HG02678 (cell line): Measurements from ENCODE around the gene CATSPERZ.

Experiments used
- ATAC-seq: cut with Tn5 transposase; IDR thresholded peaks from one replicate; pipeline ENCODE4 v1.9.1; 2021; ENCODE audit warnings: mild to moderate bottlenecking, moderate library complexity; ENCODE audit not compliant: unreplicated experiment

The CATSPERZ gene

DNA sequence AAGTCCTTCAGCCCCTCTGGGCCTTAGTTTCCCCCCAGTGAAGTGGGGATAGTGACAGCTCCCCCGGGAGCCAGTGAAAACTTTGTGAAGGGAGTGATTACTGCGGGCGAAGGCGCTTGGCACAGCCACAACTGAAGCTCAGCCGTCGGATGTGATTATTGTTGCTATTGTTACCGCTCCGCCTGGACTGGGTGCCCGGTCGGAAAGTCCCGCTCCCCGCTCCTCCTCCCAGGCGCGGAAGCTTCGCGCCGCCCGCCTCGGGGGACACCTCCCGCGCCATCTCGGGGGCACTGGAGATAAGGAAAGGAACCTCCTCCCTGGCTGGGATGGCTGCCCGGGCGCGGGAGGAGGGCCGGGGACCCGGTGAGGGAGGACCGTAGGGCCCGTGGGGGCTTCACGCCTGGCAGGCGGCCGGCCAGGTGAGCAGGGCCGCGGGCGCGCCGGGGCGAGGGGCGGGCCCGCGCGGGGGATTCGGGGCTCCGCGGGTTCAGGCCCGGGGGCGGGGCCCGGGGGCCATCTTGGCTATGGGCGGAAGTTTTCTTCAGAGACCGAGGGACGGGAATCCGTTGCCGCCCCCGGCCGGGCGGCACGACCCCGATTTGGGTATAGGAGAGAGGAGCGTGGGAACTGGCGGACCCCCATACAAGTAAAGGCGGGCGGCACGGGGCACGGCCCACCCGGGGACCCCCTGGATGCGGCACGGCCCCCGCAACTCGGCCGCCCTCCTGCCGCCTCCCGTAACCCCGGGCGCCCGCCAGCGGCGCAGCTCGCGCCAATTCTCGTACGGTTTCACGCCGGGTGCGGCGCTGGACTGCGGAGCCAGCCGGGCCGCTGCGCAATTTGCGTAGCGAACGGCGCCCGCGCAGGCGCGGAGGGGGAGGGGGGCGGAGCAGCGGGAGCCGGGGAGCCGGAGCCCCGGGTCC, 14.9 kb upstream of the CATSPERZ start, which contains the start of gene GPR137:
GPR137 (plus strand) TSS at position 887 of the 923 bp plus-strand sequence. CDS start 677 bp downstream, outside the sequence.
- peak; percentile 64 for ATAC-seq

GRCh38 chr11:64285885-64286800, 14.0 kb upstream of the CATSPERZ start:
- ATAC-seq: no peak

DNA sequence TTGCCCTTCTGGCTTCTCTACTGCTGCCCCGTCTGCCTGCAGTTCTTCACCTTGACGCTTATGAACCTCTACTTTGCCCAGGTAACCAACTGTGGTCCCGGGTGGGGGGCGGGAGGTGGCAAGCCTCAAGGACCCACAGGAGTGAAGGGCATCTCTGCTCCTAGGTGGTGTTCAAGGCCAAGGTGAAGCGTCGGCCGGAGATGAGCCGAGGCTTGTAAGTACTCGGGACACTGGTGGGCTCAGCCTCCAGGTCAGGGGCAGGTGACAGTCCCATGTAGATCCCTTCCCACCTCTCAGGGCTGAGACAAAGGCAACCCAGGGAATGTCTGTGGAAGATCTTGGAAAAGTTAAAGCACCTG, 13.4 kb upstream of the CATSPERZ start:
- ATAC-seq: no peak

DNA sequence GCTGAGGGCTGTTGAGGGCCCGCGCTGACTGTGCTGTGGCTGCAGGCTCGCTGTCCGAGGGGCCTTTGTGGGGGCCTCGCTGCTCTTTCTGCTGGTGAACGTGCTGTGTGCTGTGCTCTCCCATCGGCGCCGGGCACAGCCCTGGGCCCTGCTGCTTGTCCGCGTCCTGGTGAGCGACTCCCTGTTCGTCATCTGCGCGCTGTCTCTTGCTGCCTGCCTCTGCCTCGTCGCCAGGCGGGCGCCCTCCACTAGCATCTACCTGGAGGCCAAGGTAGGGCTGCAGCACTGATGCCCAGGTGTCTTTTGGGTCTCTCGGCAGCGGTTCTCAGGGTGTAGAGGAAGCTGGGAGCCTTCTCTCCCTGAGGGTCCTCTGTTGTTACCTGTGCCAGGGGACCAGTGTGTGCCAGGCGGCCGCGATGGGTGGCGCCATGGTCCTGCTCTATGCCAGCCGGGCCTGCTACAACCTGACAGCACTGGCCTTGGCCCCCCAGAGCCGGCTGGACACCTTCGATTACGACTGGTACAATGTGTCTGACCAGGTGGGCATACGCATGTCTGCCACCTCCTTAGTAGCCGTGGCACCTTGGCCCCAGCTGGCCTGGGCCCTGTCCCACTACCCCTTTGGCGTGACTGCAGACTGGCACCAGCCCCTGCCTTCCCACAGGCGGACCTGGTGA, 12.3 kb upstream of the CATSPERZ start:
- ATAC-seq: no peak

GRCh38 chr11:64288353-64288750, 11.8 kb upstream of the CATSPERZ start:
- ATAC-seq: no peak

- no peak for ATAC-seq
Measured at GRCh38 chr11:64289002-64289564, 11.1 kb upstream of the CATSPERZ start.

DNA sequence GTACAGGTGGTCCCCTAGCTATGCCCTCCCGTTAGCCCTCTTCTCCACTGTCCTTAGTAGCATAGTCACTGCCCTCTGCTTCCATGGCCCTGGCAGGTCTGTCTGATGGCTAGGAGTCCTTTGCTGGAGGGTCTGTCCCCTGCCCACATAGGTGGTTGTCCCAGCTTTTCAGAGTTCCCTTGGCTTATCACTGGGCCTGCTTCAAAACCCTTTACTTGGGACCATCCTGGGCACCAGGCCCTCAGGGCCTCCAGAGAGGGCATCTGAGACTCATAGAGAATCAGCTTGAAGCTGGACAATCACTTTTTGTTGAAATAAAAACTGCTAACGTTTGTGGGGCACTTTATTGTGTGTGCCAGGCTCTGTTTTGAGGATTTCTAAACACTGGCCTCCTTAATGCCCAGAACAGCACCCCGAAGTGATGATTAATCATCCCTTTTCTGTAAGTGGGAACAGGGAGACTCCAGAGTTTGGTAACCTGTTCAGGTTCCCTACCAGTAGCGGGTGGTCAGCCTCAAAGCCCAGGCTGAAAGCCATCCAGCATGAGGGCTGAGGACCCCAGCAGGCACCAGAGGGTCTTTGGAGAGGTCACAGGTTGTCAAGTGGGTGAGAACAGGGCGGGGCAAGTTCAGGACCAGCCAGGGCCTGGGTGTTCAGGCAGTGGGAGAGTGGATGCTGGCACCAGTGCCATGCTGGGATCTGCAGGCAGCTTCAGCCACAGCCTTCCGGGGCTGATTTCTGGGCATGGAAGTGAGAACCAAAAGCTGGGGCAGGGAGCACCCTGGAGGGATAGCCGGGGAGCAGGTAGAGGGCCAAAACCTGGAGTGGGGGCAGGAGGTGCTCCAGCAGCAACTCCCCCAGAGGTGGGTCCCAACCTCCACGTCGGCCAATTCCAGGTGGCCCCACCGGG, 9.6 kb upstream of the CATSPERZ start:
- no peak for ATAC-seq

- no peak for ATAC-seq
Measured at GRCh38 chr11:64291262-64291751, 8.9 kb upstream of the CATSPERZ start, which contains the start of gene KCNK4. Gene KCNK4, plus strand, starts transcription at chr11:64291302. Its CDS starts 1,717 bp downstream, at chr11:64293019.

DNA sequence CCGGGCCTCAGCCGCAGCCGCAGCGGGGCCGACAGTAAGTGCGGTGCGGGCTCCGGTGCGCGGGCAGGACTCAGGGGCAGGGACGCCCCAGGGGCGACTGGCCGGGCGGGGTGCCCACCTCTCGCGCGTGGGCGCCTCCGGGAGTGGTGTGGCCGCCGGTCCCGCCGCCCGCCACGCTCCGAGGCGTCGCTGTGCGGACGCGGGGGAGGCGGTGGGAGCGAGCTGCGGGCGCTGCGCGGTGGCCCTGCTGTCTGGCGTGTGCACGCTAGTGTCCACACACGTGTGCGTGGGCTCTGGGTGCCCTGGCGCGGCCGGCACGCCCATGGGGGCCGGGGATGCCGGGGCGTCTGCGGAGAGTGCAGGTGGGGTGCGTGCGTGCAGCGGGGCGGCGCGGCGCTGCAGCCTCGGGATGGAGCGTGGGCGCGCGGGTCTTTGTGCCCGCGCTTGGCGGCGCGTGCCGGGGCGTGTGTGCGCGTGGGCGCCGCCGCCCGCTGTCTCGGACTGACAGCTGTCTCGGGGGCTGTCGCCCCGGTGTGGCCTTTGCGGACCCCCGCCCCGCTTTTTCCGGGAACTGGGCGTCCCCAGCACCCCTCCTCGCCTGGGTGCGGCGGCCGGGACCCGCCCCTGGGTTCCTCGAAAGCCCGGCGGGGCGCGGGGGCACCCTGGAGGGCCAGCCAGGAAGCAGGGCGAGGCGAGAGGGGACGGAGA, 8.3 kb upstream of the CATSPERZ start:
- ATAC-seq: no peak

GRCh38 chr11:64292460-64293254, 7.5 kb upstream of the CATSPERZ start:
- ATAC-seq: no peak

- no peak for ATAC-seq
Measured at GRCh38 chr11:64294774-64295173, 5.4 kb upstream of the CATSPERZ start.

DNA sequence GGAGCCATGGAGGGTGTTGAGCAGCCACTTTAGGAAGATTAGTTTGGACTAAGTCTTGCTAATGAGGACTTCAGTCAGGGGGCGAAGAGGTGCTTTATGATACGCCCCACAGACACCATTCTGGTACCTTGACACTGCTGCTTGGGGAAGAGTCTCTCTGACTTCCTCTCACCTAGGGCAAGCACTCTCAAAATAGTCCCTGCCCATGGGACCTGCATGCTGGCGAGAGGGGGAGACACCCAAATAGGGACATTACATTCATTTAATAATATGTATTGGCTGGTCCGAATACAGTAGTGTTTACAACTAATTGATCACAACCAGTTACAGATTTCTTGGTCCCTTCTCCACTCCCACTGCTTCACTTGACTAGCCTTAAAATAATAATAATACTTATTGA, 4.4 kb upstream of the CATSPERZ start:
- ATAC-seq: no peak

DNA sequence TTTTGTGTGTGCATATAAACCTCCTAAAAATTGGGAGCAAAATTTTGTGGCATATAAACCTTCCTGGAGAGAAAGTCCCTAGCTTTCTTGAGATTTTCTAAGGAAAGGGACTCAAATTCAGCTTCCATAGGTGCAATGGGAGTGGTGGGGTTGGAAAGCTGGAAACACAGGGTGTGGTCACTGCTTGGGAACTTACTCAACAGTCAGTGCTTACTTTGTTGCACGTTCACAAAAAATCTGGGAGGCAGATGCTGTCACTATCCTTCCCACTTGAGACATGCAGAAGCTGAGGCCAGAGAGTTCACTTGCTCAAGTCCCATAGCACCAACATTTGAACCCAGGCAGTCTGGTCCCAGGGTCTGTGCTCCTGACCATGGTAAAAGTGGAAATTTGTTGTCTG, 3.9 kb upstream of the CATSPERZ start:
- no peak for ATAC-seq

DNA sequence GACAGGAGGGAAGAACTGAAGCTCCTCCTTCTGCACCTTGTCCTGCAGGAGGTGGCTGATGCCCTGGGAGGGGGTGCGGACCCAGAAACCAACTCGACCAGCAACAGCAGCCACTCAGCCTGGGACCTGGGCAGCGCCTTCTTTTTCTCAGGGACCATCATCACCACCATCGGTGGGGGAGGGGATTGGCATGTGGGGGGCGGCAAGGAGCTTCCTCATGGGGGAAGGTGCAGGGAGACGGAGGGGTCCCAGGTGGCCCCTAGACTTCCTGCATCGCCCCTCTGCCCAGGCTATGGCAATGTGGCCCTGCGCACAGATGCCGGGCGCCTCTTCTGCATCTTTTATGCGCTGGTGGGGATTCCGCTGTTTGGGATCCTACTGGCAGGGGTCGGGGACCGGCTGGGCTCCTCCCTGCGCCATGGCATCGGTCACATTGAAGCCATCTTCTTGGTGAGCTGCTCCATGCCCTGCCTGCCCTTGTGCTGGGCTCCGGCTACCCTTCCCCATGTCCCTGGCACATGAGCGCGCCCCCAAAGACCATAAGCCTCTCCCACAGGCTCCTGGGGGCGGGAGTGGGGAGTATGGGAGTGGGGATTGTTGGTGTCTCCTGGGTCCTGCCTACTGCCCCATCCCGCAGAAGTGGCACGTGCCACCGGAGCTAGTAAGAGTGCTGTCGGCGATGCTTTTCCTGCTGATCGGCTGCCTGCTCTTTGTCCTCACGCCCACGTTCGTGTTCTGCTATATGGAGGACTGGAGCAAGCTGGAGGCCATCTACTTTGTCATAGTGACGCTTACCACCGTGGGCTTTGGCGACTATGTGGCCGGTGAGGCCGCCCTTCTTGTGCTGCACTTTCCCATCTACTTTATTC, 3.1 kb upstream of the CATSPERZ start:
- no peak for ATAC-seq

DNA sequence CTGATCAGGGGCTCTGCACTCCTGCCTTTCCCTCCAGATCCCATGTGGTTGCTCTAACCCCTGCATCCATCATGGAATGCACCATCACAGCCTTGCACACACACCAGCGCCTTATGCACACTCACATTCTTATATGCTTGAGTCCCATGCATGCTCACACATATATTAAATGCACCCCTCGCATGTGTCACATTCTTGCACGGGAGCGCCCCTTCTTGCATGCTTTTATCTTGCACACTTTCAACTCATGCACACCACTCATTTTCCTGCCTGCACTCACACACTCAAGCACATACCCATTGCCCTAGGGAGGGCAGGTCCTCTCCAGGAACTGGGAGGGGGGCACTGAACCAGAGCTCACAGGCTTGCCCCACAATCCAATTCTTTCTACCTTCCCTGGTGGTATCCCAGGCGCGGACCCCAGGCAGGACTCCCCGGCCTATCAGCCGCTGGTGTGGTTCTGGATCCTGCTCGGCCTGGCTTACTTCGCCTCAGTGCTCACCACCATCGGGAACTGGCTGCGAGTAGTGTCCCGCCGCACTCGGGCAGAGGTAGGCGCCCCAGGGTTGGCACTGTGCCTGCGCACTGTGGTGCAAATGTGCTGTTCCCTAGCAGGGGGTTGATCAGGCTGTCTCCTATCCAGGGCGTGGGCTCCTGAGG, 2.3 kb upstream of the CATSPERZ start:
- ATAC-seq: no peak
